Stimulated activated CD4-positive, alpha-beta T cell treated with anti-CD3 and anti-CD28 coated beads, Interleukin-15, amount 100 ng/mL, for 24 hours (primary cell): ENCODE results near the gene LSAMP.
"Not testable (repeated sequence)": the region's sequence is repeated elsewhere in the genome, so short reads cannot be mapped to it uniquely, and the experiment has no call there.

Experiments used
- DNase-seq: peaks from one replicate; pipeline ENCODE4 v3.0.0-alpha.2; 2020

The LSAMP gene

DNA sequence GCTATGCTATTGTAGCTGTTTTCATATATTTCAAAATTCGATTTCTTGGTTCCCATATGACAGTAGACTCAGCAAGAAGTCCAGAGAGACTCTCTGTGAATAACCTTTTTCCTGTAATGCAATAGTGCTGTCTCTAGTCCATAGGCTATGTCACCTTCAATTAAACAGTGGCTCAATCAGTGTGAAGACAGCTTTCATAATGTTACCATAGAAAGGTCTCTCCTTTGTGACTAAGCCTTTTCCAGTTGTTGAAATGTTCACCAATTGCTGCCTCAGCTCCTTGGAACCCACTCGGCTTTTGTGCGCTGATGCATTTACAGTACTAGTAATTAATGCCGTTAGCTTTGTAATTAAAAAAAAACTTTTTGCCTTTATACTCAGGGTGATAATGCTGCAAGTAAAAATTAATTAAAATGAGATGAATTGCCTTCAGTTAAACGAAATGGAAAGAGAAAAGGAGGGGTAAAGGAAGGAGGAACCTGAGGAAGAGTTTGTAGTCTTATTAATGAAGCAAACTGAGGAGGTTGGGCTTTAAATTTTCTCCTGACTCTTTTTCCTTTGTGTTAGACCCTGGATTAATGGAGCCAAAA lies 214.8 kb downstream of the LSAMP start:
- no peak for DNase-seq

DNA sequence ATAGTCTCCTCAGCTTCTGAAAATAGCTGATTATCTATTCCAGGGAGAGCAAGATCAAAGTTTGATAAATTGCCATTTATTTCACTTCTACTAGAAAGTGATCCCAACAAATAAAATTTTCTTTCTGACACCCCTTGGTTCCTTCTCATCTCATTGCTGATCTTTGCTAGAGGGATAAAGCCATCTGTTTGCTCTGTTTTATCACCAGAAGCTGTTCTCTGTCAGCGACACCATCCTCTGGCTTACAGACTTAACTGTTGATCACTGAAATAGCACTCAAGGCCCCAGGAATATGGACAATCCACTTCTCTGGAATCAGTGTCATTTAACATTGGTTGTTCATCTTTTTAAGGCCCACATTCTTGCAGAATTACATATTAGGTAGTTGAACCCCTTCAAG lies 219.0 kb downstream of the LSAMP start:
- no peak for DNase-seq

GRCh38 chr3:116216761-116217160 lies 228.5 kb downstream of the LSAMP start:
- DNase-seq, result no peak

GRCh38 chr3:116211901-116212300 lies 233.4 kb downstream of the LSAMP start:
- DNase-seq, result no peak

DNA sequence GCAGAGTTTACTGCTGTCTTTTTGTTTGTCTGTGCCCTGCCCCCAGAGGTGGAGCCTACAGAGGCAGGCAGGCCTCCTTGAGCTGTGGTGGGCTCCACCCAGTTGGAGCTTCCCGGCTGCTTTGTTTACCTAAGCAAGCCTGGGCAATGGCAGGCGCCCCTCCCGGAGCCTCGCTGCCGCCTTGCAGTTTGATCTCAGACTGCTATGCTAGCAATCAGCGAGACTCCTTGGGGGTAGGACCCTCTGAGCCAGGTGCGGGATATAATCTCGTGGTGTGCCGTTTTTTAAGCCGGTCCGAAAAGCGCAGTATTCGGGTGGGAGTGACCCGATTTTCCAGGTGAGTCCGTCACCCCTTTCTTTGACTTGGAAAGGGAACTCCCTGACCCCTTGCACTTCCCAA lies 236.5 kb downstream of the LSAMP start:
- DNase-seq, result not testable (repeated sequence)

DNA sequence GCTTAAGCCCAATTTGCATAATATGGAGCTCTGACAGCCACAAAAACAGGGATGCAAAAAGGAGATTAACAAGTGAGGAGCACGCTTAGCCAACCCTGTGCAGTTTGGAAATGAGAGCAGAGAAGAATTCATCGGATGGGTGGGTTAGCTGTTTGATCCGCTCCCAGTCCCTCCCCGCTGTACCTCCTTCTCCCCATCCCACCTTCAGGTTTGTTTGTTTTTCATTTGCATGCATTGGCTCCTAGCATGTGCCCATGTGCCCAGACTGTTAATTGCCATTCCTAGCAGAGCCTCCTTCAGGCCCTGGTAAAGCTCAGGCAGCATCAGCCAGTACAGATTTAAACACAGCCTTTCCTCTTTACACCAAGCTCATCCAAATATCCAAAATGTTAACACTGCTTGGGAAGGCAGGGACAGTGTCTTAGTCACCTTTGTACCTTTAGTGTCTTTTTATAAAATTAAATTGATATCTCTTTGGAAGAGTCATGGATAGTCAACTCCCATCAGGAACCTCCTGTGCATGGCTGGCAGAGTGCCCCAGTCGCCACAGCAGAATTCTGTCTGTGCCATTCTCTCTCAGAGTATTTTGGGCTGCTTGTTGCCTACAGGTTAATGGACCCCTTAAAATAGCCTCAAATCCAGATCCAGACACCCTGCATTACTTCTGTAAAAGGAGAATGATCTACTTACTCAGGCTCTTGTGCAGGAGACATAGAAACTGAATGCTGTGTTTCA lies 244.2 kb downstream of the LSAMP start:
- DNase-seq, result no peak

DNA sequence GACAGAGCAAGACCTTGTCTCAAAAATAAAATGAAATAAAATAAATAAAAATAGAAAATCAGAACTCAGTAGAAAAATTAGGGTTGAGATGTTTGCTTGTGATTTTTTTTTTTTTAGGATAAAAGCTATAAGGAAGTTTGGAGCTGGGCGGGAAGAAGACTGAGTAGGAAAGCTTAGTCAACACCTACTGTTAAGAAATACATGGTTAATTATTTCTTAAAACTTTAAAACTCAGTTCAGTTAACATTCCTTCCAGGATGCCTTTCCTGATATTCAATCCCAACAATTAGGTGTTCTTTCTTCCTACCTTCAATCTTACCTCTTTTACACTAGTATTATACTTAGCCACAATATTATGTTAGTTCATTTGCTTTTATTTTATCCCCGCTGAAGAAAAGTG lies 246.2 kb downstream of the LSAMP start:
- no peak for DNase-seq

GRCh38 chr3:116198087-116198486 lies 247.2 kb downstream of the LSAMP start:
- no peak for DNase-seq

- no peak for DNase-seq
Observed at GRCh38 chr3:116192464-116192863, 252.8 kb downstream of the LSAMP start.

DNA sequence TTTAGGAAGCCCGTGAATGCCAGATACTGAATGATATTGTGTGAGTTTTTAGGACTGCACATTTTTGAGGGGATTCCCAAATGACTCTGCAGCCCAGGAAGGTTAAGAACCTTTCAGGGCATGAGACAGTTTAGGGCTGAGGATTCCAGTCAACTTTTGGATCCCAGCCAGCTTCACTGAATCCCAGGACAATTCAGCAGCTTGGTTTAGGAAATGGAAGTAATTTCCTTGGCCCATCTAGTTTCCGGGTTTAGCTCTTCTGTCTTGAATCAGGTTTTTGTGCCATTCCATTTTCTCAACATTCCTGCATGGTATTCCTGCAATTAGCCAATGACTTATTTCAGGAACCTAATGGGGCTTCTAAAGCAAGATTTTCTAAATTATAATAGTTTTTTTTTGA lies 253.9 kb downstream of the LSAMP start:
- DNase-seq, result no peak

DNA sequence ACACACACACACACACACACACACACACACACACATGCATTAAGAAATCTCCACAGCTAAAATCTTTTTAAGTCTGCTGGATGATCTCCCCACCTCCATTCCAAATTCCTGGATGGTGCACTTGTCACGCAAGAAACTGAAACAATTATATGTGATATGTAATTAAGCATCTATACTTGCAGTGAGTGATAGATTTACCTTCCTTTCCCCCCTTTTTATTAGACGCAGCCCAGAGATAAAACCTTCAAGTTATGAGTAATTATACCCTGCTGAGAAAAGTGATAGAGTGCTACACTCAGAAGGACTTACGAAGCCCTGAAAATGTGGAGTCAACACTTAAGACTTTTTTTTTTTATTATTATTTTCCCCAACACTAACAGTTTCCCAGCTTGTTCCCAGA lies 255.2 kb downstream of the LSAMP start:
- no peak for DNase-seq

GRCh38 chr3:116188231-116188785 lies 257.0 kb downstream of the LSAMP start:
- DNase-seq, result no peak

- no peak for DNase-seq
Observed at GRCh38 chr3:116186049-116186448, 259.2 kb downstream of the LSAMP start.

DNA sequence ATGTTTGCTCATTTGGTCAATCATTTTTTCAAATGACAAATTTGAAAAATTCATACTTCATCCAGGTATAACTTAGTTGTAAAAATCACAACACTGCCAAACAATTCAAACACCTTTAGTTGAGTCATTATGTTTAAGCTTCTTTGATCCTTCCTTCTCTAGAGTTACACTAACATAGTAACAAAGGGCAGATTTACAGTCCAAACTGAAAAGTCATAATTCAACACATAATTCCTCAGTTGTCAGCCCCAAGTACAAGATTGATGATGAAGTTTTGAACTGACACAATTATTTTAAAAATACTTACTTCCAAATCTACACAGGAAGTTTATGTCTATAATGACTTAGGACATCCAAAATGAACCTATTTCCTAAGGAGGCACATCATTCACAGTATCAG lies 264.1 kb downstream of the LSAMP start:
- no peak for DNase-seq

- DNase-seq, result no peak
Observed at GRCh38 chr3:116179091-116179490, 266.2 kb downstream of the LSAMP start.

DNA sequence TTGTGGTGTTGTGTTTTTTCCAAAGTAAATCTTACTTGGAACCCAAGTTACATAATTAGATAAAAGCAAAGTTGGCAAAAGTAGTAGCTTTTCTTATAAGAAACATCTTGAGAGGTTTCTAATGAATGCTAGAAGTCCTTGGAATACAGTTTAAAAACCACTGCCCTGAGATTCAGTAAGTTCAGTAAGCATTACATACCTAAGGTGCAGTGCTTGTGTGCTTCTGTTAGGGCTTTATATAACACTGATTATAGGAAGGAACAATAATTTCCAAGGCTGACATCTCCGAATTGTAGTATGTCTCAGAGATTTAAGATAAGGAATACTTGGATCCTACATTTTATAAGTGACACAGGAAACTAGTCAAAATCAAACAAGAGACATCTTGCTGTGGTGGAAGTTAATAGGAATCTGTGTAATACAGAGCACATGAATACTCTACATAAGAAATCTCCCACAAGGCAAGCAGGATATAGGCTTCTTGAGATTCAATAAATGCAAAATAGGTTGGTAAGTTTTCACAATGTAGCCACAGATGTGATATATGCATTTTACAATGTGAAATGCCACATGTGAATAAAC lies 268.2 kb downstream of the LSAMP start:
- no peak for DNase-seq

GRCh38 chr3:116166121-116166520 lies 279.2 kb downstream of the LSAMP start:
- no peak for DNase-seq

- DNase-seq, result no peak
Observed at GRCh38 chr3:116165641-116166040, 279.6 kb downstream of the LSAMP start.

- no peak for DNase-seq
Observed at GRCh38 chr3:116165135-116165534, 280.2 kb downstream of the LSAMP start.

DNA sequence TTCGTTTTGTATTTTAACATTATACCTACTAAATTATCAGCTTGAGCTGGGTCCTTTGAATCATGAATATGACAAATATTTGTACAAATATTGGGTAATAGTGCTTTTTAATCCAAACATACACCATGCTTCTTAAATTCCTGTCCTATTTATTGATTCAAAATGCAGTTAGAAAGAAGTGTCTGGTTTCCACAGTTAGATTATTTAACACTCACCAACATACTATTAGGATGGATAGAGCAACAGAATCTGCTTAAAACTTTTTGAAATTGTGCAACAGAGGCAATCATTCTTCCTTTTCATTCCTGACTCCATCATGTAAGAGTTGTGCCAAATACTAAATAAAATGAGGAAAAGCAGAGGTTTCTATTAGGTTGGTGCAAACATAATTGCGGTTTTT lies 281.2 kb downstream of the LSAMP start:
- no peak for DNase-seq

DNA sequence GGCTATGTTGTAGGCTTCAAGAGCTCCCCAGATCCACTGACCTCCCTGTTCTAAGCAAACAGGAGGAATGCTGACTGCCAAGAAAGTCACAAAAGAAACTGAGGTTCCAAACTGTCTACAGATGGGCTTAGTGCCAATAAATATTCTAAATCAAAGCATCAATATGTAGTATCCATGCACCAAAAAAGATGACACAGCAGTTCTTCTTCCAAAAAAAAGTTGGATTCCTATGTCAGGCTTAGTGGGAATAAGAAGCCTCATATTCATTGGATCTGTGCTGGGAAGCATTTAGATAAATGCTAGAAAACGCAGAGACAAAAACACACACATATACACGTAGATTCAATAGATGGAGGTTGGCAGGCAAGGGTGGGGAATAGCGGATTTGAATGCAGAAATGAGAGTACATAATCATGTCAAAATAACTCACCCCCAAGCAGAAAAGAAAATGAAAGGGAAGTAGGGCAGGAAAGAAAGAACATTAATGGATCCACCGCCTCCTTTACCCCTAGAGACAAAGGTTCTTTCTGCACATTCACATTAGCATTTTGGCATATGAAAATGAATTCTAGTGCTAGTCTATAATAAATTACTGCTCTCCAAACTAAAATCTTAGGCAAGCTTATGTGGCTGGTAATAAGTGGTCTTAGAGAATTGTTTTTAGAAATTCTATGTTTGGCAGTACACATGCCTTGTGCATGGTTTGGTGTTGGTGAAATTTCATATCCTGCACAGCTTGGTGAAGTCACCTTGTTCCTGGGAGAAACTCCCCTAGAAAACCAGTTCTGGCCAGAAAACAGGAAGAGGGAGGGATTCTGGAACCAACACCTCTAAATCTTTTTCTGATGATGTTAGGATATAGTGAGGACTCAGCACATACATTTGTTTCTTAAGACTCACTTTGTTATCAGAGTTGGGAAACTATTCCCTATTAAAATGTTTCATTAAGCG lies 283.4 kb downstream of the LSAMP start:
- no peak for DNase-seq

DNA sequence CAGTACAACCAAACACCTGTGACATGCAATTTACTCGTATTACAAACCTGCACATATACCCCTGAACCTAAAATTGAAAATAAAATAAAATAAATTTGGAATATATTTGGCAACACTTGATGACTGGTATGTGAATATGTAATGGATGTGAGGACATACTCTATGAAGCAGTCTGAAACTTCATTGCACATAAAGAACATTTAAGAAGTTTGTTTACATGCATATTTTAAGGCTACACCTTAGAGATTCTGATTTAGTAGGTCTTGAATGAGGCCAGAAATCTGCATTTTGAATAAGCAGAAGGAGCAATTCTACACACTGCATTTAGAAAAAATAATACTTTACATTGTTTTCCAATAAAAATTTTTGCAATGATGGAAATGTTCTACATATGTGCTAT lies 284.7 kb downstream of the LSAMP start:
- no peak for DNase-seq

- DNase-seq, result no peak
Observed at GRCh38 chr3:116155841-116156240, 289.4 kb downstream of the LSAMP start.
